SK-N-SH treated with all-trans-retinoic acid at 6 μM for 48 hours (cell line): Measurements from ENCODE around the gene PLCL2.
"Not testable (repeated sequence)": the region's sequence is repeated elsewhere in the genome, so short reads cannot be mapped to it uniquely, and the experiment has no call there.

Experiments used
- ARNTL ChIP-seq: fragments of 450-650 bp; formaldehyde crosslinking; IDR thresholded peaks from 2 replicates; pipeline ENCODE4 v1.5.0; 2020; ENCODE audit warnings: low read depth, mild to moderate bottlenecking, moderate library complexity, borderline replicate concordance
- PATZ1 ChIP-seq: fragments of 250-450 bp; sonication (Bioruptor Pico); IDR thresholded peaks from 2 replicates; pipeline ENCODE4 v1.8.0; 2020; ENCODE audit warnings: mild to moderate bottlenecking, moderate library complexity, borderline replicate concordance
- PPARA ChIP-seq: fragments of 250-450 bp; sonication (Bioruptor Pico); IDR thresholded peaks from 2 replicates; pipeline ENCODE4 v1.5.0; 2020; ENCODE audit warnings: mild to moderate bottlenecking, borderline replicate concordance
- ZNF70 ChIP-seq: fragments of 450-650 bp; formaldehyde crosslinking; IDR thresholded peaks from 2 replicates; pipeline ENCODE4 v1.5.0; 2020; ENCODE audit warnings: mild to moderate bottlenecking, moderate library complexity

DNA sequence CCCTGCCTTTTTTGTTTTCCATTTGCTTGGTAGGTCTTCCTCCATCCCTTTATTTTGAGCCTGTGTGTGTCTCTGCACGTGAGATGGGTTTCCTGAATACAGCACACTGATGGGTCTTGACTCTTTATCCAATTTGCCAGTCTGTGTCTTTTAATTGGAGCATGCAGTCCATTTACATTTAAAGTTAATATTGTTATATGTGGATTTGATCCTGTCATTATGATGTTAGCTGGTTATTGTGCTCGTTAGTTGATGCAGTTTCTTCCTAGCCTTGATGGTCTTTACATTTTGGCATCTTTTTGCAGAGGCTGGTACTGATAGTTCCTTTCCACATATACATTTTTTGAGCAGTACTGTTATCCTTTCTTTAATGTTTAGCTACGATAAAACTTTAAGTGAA, 73.1 kb downstream of the PLCL2 start:
- TF ChIP-seq ZNF70, PATZ1, ARNTL, PPARA (CRISPR knock-in tag): not testable (repeated sequence)
